K562 (cell line): ENCODE measurements around the gene CNGA1. TPM values are rescaled to one million over a fixed set of nuclear protein-coding genes. Genes with fewer than 3 reads are reported as not detected.
A peak's percentile ranks its signal among the peaks of the same experiment; 100 is the strongest.

Source experiments
- ATAC-seq: fragments of 200-7000 bp; cut with Tn5 transposase; 3 replicates; pipeline ENCODE4 v1.9.1; 2020; ENCODE audit warnings: moderate library complexity
- BruUV-seq: library from RNA; stranded (reverse); fragments of 400-500 nt; replicated peaks from 2 replicates; lab custom pipeline; 2021; lab: Mats Ljungman, UMichigan
- CTCF ChIA-PET: fragments of 300-600 bp; formaldehyde crosslinking; extraction: SDS; loops from one replicate; lab custom pipeline; 2021; ENCODE audit warnings: low intra/inter-chr PET ratio; lab: Yijun Ruan, JAX
- POLR2A ChIA-PET: fragments of 300-600, 350-650 bp; sonication (Branson Sonifier 250); formaldehyde crosslinking; extraction: SDS; loops from one replicate; lab custom pipeline; 2021; ENCODE audit warnings: antibody characterized with exemption, inconsistent platforms; lab: Yijun Ruan, JAX
- DNase-seq, 4 experiments: peaks; one replicate each; pipeline versions ENCODE4 v3.0.0 to v3.0.0-alpha.2; 2011 to 2018; ENCODE audit warnings: low spot score in 3 of 4, mixed read lengths in 3 of 4; ENCODE audit errors: extremely low read depth in 1 of 4
- FAIRE-seq: peaks from 2 replicates; lab custom pipeline; 2011; peaks lifted over from hg19 to GRCh38; lab: Jason Lieb, UNC
- H2AFZ ChIP-seq: 2 replicates; pipeline ENCODE4 v1.6.0; 2011; ENCODE audit warnings: low read depth, low read length, control low read depth, inconsistent platforms
- H3K27ac ChIP-seq: fragments of 200-600 bp; 3 replicates; pipeline ENCODE4 v1.8.0; 2011; ENCODE audit warnings: low read depth, mild to moderate bottlenecking, control low read depth, inconsistent platforms, low read length, moderate library complexity, mixed read lengths; ENCODE audit errors: extremely low read depth
- H3K27me3 ChIP-seq, 2 experiments: fragments of 300-600 bp in 1 of 2; 2 replicates in 1 of 2; 3 replicates in 1 of 2; pipeline versions ENCODE4 v1.6.0 to v1.8.0; 2011; ENCODE audit warnings: inconsistent platforms in 2 of 2, low read length in 2 of 2, mild to moderate bottlenecking in 1 of 2, mixed read lengths in 1 of 2, moderate library complexity in 1 of 2; ENCODE audit not compliant: control insufficient read depth in 2 of 2, insufficient read depth in 2 of 2
- H3K36me3 ChIP-seq: fragments of 300-600 bp; 3 replicates; pipeline ENCODE4 v1.8.0; 2011; ENCODE audit warnings: mild to moderate bottlenecking, low read length, inconsistent platforms; ENCODE audit not compliant: control insufficient read depth, insufficient read depth
- H3K4me1 ChIP-seq, 2 experiments: fragments of 200-600 bp in 1 of 2; replicated peaks in 1 of 2; 2 replicates in 1 of 2; 3 replicates in 1 of 2; pipeline versions ENCODE4 v1.5.1 to v1.8.0; 2011; ENCODE audit warnings: inconsistent platforms in 2 of 2, low read length in 2 of 2, mild to moderate bottlenecking in 1 of 2, mixed read lengths in 1 of 2, moderate library complexity in 1 of 2; ENCODE audit not compliant: control insufficient read depth in 2 of 2, insufficient read depth in 2 of 2
- H3K4me2 ChIP-seq: 2 replicates; pipeline ENCODE4 v1.6.1; 2011; ENCODE audit warnings: low read length, control low read depth, inconsistent platforms, mixed read lengths; ENCODE audit not compliant: insufficient read depth
- H3K4me3 ChIP-seq: fragments of 200-600 bp; sonication (generic), shearing (Covaris generic); 2 replicates; pipeline ENCODE4 v1.5.1; 2016; ENCODE audit warnings: control low read depth, inconsistent platforms
- H3K79me2 ChIP-seq: fragments of 200-600 bp; 3 replicates; pipeline ENCODE4 v1.8.0; 2011; ENCODE audit warnings: low read length, inconsistent platforms; ENCODE audit not compliant: control insufficient read depth, insufficient read depth
- H3K9ac ChIP-seq, 2 experiments: 2 replicates each; pipeline versions ENCODE4 v1.6.0 to v1.6.1; 2011; ENCODE audit warnings: low read depth in 2 of 2, low read length in 2 of 2, control low read depth in 1 of 2, inconsistent platforms in 1 of 2, mild to moderate bottlenecking in 1 of 2, mixed read lengths in 1 of 2; ENCODE audit not compliant: insufficient read depth in 1 of 2
- H3K9me1 ChIP-seq: one replicate; pipeline ENCODE4 v1.6.0; 2011; ENCODE audit warnings: inconsistent platforms, mild to moderate bottlenecking, low read length, moderate library complexity; ENCODE audit not compliant: control insufficient read depth, insufficient read depth
- H3K9me3 ChIP-seq: replicated peaks from 2 replicates; pipeline ENCODE4 v1.5.1; 2011; ENCODE audit warnings: low read depth, low read length, inconsistent platforms; ENCODE audit not compliant: control insufficient read depth, insufficient read depth
- H4K20me1 ChIP-seq: replicated peaks from 2 replicates; pipeline ENCODE4 v1.6.1; 2011; ENCODE audit warnings: low read length, inconsistent platforms, mixed read lengths; ENCODE audit not compliant: control insufficient read depth, insufficient read depth
- BCLAF1 ChIP-seq, 2 experiments: fragments of 450-650 bp in 1 of 2; IDR thresholded peaks; 2 replicates each; pipeline ENCODE4 v1.6.1; 2011 to 2017; ENCODE audit warnings: low read depth in 2 of 2, antibody characterized with exemption in 1 of 2, borderline replicate concordance in 1 of 2, low read length in 1 of 2, mild to moderate bottlenecking in 1 of 2, mixed read lengths in 1 of 2; ENCODE audit not compliant: control insufficient read depth in 1 of 2
- CBFB ChIP-seq: sonication (generic); formaldehyde crosslinking; IDR thresholded peaks from 2 replicates; pipeline ENCODE4 v1.4.0; 2020; ENCODE audit warnings: mild to moderate bottlenecking, missing genetic modification reagents
- FOXJ2 ChIP-seq: fragments of 200-800 bp; sonication (Bioruptor generic); IDR thresholded peaks from 2 replicates; pipeline ENCODE4 v1.6.1; 2016; ENCODE audit warnings: missing genetic modification characterization, missing compliant biosample characterization
- JUNB ChIP-seq: fragments of 450-650 bp; formaldehyde crosslinking; conservative IDR thresholded peaks from 2 replicates; pipeline ENCODE4 v1.4.0; 2020; ENCODE audit warnings: mild to moderate bottlenecking
- MNT ChIP-seq, 2 experiments: fragments of 450-650 bp; conservative IDR thresholded peaks; 2 replicates each; pipeline ENCODE4 v1.6.1; 2017; ENCODE audit warnings: mild to moderate bottlenecking in 2 of 2, moderate library complexity in 2 of 2
- NCOA6 ChIP-seq: fragments of 450-650 bp; IDR thresholded peaks from 2 replicates; pipeline ENCODE4 v1.6.1; 2017; ENCODE audit warnings: mild to moderate bottlenecking
- RNF2 ChIP-seq: sonication (generic); IDR thresholded peaks from 2 replicates; pipeline ENCODE4 v1.6.1; 2016
- SOX6 ChIP-seq: fragments of 450-650 bp; IDR thresholded peaks from 2 replicates; pipeline ENCODE4 v1.6.1; 2014; ENCODE audit warnings: mild to moderate bottlenecking
- SREBF2 ChIP-seq: sonication (generic); formaldehyde crosslinking; IDR thresholded peaks from 2 replicates; pipeline ENCODE4 v1.4.0; 2020; ENCODE audit warnings: mild to moderate bottlenecking, missing genetic modification reagents
- TFE3 ChIP-seq: fragments of 450-650 bp; formaldehyde crosslinking; IDR thresholded peaks from 2 replicates; pipeline ENCODE4 v1.4.0; 2020; ENCODE audit warnings: mild to moderate bottlenecking, mixed read lengths
- TRIM25 ChIP-seq: fragments of 450-650 bp; IDR thresholded peaks from 2 replicates; pipeline ENCODE4 v1.7.0; 2016; ENCODE audit warnings: borderline replicate concordance
- ZNF165 ChIP-seq: fragments of 250-450 bp; sonication (Bioruptor Pico); IDR thresholded peaks from 2 replicates; pipeline ENCODE4 v1.4.0; 2020; ENCODE audit warnings: borderline replicate concordance
- ZNF280B ChIP-seq: fragments of 250-450 bp; sonication (Bioruptor Pico); IDR thresholded peaks from 2 replicates; pipeline ENCODE4 v1.5.1; 2021; ENCODE audit warnings: mild to moderate bottlenecking
- WGBS: fragments of 100-300 bp; shearing (Covaris generic); methylation state at CpG from one replicate; pipeline ENCODE4 v1.1.6; 2016; ENCODE audit warnings: low coverage, mixed read lengths; ENCODE audit not compliant: insufficient coverage; ENCODE audit errors: missing lambda C conversion rate; 5-methylcytosine and 5-hydroxymethylcytosine counted together
- in situ Hi-C: fragments of 300-500 bp; cut with MboI; formaldehyde crosslinking; loops from 4 replicates; pipeline ENCODE4 v1.15.0; 2018; ENCODE audit warnings: inconsistent platforms, mixed read lengths
- intact Hi-C: fragments of 100-400 bp; cut with micrococcal nuclease; formaldehyde crosslinking; loops from 2 replicates; pipeline ENCODE4 v1.14.2; 2022
- polyA plus RNA-seq, 8 experiments: library from polyadenylated mRNA; depleted of rRNA in 4 of 8; stranded (reverse) in 5 of 8; unstranded in 3 of 8; fragments of >200 nt; fragmentation: Nextera tagmentation in 2 of 8; fragmentation: Illumina TruSeq in 1 of 8; extraction: Ambion mirVana in 2 of 8; extraction: Trizol in 1 of 8; gene quantifications; 2 replicates each; pipeline versions ENCODE4 v1.2.1 to v1.2.3, GENCODE V29; 2011 to 2014; ENCODE audit warnings: inconsistent platforms in 1 of 8, missing spikeins in 1 of 8
- total RNA-seq, 7 experiments: library from RNA; depleted of rRNA in 6 of 7; stranded (reverse); fragments of >200 nt in 6 of 7; fragmentation: Illumina TruSeq in 2 of 7; extraction: Trizol in 2 of 7; gene quantifications; 2 replicates each; pipeline versions ENCODE4 v1.2.1 to v1.2.3, GENCODE V29; 2011 to 2021; ENCODE audit warnings: low replicate concordance in 1 of 7

CNGA1 gene
- total and polyA plus RNA-seq, 9 of the 15 experiments (the other 6 are each of a cell fraction or from before 2014, with no cell fraction given) = 0.03 to 0.29 (median 0.04) TPM; not detected in 5

GRCh38 chr4:47914926-47915237 is 101.6 kb downstream of the CNGA1 start:
- in situ Hi-C loops (no loop called here), intact Hi-C loops (no loop called here)
- Histone ChIP-seq H2AFZ (peak overlapping the region; percentile 100), H4K20me1 (no peaks in the 10 kb centered on the region), H3K4me3 (peak overlapping the region; percentile 89), H3K9me3 (no peaks in the 10 kb centered on the region), H3K79me2 (peaks cover 32% of the 10 kb centered on the region), H3K4me1 (peaks cover 11 to 17% of the 10 kb centered on the region in 2 experiments), H3K9me1 (no peaks in the 10 kb centered on the region), H3K9ac (peak overlapping the region; percentile 65 to 66), H3K36me3 (peaks cover 24% of the 10 kb centered on the region; the same call in 2 of the 3 replicates), H3K4me2 (peak overlapping the region; percentile 97), H3K27ac (peak overlapping the region; percentile 56), H3K27me3 (no peaks in the 10 kb centered on the region)
- peak; percentile 14 for ATAC-seq
- CTCF ChIA-PET = no interaction called here
- BruUV-seq = TSS peak; percentile 82
- FAIRE-seq = no peak
- WGBS = 10% methylated on average over 6 of the region's 6 CpGs
- no peak for DNase-seq
- POLR2A ChIA-PET = interaction anchor here (0.9 to 1.4 kb wide), 4 partner anchors 12 to 426 kb away, joined by 3 to 4 read pairs (median 4); partner anchors contain the start of gene SLAIN2
- no peak for TF ChIP-seq ZNF280B (CRISPR knock-in tag)
- no peak for TF ChIP-seq SREBF2 (CRISPR knock-in tag)
- no peak for TF ChIP-seq SOX6
- TF ChIP-seq NCOA6 = no peak
- no peak for TF ChIP-seq BCLAF1 (IDR thresholded peaks at IDR 0.05; ENCODE audit: borderline replicate concordance in 1 of 2, control insufficient read depth in 1 of 2, low read depth in 2 of 2, low read length in 1 of 2)
- TF ChIP-seq RNF2 = no peak; the same call in 1 of the 2 replicates
- TF ChIP-seq ZNF165 (CRISPR knock-in tag) = no peak
- no peak for TF ChIP-seq TRIM25
- no peak for TF ChIP-seq TFE3 (CRISPR knock-in tag)
- no peak for TF ChIP-seq JUNB (CRISPR knock-in tag)
- TF ChIP-seq CBFB (CRISPR knock-in tag) = no peak
- peak in 1 of 2 experiments; percentile 46; a peak in 1 of 4 replicates for TF ChIP-seq MNT (conservative IDR thresholded peaks at IDR 0.05)
- TF ChIP-seq FOXJ2 (tag) = no peak
